Skeletal muscle cell (primary cell): ENCODE measurements around the gene RTN4R.

Experiments used
- DNase-seq: peaks from one replicate; pipeline ENCODE4 v3.0.0-alpha.2; 2010; ENCODE audit warnings: low read depth
- H3K4me3 ChIP-seq: 2 replicates; pipeline ENCODE4 v1.5.1; 2011; ENCODE audit warnings: low read depth, mild to moderate bottlenecking, control low read depth, low read length, moderate library complexity

Gene RTN4R

DNA sequence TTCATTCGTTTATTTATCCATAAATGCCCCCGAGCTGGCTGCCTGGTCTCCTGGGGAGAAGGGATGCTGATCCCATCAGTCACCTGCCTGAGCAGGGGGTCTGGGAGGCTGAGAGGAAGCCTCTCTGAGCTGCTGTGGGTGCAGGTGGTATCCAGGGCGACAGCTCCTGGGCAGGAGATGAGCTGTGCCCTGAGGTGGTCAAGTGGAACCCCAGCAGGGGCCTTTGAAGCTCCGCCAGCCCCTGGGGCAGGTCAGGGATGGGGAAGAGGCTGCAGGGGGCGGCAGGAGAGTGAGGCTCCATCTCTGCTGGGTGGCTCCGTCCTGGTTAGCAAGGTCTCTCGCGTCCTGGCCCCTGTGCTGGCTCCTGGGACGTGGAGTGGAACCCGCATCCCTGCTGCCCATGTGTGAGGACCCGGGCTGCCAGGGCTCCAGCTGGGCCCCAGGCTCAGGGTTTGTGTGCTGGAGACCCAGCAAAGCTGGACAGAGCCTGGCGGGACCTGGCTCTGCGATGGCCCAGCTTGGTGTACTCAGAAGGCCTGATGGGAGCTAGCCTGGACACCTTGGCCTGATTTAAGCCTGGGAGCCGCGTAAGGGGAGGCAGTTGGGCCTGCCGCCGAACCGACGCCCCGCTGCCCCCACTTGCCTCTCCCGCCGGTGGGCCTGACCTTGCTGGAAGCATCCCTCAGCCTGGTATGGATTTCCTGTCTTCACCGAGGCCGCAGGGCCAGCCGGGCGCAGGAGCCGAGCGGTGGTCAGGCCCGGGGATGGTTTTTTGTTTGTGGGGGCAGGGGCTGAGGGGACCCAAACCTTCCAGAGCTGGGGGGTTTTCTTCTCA, 44.5 kb downstream of the RTN4R start:
- DNase-seq, result no peak
- no peak overlapping the region for H3K4me3 ChIP-seq

DNA sequence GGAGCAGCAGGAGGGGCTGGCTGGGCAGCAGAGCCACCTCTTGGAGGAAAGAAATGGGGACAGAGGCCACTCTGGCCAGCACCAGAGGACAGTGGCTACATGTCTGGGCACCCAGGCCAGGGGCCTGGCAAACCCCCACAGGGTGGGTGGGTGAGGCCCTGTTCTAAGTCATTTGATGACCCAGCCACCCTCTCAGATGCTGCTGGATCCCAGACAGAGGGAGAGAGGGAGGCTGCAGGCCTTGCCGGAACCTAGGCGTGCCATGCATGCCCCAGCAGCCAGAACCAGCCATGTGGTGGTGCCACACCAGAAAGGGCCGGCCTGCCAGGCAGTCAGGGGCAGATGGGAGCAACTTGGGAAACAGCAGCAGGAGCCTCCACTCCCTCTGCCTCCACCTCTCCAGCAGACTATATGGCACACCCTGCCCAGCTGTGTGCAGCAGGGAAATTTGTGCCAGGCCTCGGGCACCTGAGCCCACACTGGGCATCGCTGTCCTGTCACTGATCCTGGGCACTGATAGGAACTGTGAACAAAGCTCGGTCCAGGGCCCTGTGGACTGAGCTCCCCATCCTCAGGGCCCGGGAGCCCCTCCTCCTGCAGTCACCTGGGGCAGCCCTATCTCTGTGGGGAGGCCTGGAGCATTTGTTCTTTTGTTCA, 45.2 kb downstream of the RTN4R start:
- DNase-seq, result no peak
- H3K4me3 ChIP-seq, result no peak overlapping the region

DNA sequence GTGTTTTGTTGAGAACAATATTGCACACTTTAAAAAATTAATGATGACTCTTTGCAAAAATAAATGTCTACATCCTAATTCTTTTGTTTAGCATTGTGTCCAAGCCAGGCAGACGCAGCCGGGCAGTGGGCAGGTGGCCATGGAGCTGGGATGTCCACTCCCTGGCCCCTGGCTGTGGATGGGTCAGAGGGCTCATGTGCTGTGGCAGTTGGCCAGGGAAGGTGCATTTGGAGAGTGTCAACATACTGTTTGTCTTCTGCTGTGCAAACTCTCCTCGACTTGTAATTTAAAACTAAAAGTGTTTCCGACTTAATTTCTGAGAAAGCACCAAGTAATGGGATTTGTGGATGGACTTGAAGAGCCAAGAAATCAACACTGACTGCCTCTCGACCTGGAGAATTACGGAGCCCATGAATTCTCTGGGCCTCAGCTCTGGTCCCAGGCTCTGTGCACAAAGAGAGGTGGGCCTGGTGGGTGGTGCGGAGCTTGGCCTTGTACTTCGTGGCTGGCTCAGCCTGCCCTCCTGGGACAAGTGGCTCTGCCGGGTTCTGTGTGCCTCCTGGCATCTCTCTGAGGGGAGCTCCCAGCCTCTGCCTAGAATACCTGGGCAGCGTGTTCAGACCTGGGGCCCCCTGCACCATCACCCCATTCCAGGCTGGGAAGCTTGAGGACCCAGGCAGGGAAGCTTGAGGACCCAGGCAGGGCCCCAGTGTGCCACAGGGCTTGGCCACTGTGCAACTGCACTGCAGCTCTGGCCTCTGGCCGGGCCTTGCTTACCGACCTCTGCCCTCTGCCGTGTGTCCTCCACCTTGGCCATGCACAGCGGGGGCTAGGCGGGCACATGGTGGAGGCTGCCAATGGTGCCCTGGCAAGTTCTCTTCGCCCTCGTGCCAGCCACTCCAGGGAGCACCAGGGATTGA, 46.4 kb downstream of the RTN4R start:
- H3K4me3 ChIP-seq, result no peak overlapping the region
- DNase-seq, result no peak

DNA sequence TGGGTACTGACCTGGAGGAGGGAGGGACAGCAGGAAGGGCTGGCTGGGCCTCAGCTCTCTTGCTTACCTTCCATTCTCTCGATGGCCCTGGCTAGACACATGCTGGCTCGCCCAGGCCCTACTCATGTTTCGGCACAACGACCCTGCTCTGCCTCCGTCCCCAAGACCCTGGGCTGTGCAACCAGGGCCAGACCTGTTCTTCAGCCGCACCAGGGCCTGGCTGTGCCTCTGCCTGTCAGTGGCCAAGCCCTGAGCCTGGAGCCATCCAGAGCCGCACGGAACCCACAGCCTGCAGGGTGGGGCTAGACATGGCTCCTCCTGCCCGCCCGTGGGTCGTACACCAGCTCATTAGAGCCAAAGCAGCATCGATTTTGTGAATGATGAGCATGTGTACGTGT, 47.5 kb downstream of the RTN4R start:
- no peak overlapping the region for H3K4me3 ChIP-seq
- DNase-seq, result no peak

DNA sequence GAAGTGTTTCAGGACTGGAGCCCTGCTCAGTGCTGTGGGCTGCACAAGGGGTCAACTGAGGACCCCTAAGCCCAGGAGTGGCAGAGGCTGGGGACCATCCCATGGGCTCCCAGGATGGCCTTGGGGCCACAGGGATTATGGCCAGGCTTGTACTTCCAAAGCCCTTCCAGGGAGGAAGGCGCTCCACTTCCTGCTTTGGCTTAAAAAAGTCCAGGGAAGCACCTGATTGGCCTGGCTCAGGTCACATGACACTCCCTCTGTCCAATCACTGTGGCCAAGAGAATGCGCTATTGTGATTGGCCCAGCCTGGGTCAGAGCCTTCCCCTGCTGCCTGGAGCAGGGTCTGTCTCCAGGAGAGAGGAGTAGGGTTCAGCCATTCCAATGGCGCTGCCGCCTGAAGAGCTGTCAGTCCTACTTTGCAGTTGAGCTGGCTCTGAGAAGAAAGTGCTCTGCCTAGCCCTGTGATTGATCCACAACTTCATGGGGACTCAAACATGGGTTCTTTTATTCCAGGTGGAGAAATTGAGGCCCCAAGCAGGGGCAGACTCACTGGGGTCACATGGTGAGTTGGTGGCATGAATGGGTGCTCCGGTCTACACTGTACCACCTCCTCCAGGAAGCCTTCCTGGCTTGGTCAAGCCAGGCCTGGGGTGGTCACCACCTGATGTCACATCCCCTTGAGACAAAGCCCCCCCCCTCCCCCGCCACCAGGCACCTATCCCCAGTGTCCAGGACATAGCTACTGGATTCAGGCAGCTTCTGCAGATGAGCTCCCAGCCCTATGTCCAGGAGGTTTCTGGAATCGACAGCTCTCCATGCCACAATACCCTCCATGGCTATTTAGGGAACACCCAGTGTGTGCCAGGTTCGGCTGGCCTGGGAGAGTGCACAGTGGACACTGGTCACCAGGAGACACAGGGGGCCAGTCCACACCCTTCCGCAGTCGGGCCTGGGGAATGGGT, 48.2 kb downstream of the RTN4R start:
- no peak overlapping the region for H3K4me3 ChIP-seq
- no peak for DNase-seq

DNA sequence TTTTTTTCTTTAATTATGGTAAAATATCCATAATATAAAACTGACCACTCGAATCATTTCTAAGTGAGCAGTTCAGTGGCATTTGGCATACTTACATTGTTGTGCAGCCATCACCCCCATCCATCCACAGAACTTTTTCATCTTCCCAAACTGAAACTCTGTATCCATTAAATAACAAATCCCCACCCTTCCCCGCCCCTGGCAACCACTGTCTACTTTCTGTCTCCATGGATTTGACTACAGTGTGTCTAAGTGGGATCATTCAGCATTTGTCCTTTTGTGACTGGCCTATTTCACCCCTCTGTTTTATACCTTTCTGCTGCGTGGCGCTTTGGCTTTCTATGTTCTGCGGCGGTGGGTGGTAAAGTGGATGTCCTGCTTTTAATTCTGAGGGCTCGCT, 49.1 kb downstream of the RTN4R start:
- DNase-seq, result no peak
- no peak overlapping the region for H3K4me3 ChIP-seq

GRCh38 chr22:20218326-20218872, 49.7 kb downstream of the RTN4R start:
- DNase-seq, result no peak
- H3K4me3 ChIP-seq, result no peak overlapping the region

DNA sequence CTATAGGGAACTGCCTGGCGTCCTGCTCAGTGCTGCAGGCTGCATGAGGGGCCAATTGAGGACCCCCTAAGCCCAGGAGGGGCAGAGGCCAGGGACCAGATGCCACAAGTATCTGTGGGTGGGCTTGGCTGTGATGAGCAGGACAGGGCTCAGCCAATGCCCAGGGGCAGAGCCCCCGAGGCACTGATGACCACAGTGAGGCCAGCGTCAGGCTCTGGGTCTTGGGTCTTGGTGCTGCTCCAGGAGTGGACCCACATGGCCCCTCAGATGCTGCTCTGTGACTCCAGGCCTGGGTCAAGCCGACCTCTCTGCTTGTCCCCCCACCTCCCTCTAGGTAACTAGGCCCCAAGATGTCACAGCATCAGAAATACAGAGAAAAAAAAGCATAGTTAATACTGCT, 50.6 kb downstream of the RTN4R start:
- no peak for DNase-seq
- H3K4me3 ChIP-seq, result no peak overlapping the region

DNA sequence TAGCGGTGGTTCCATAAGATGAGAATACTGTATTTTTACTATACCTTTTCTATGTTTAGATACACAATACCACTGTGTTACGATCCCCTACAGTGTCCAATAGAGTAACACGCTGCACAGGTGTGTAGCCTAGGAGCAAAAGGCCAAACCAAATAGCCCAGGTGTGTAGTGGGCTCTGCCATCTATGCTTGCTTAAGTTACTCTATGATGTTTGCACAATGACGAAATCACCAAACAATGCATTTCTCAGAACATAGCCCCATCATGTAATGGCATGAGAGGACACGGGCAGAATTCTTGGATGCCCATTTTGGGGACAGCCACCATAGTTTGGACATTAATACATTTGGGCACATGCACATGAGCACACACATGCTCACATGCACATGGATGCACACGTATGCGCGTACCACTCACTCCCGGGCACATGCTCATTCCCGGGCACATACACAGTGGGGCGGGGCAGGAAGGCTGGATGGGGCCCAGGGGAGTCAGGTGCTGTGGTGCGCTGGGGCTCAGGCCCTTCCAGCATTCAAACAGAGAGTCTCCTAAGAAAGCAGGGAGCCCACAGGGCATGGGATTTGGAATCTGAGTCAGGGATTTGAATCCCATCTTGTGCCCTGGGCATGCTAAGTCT, 51.1 kb downstream of the RTN4R start:
- DNase-seq, result no peak
- H3K4me3 ChIP-seq, result no peak overlapping the region

DNA sequence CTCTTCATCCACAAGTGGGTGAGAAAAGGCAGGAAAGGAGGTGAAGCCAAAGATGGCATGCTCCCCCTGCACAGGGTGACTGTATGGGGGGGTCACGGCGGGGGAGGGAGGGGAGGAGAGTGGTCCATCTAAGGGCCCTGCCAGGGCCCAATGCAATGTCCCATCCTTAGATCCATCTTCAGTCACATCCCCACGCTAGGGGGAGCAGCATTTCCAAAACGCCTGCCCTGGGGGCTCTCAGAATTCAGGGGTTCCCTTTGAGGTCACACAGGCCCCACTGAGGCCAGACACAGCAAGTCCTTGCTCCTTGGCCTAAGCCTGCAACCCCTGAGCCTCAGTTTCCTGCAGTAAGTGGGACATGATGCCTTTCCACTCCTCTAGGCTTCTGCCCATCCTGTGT, 52.4 kb downstream of the RTN4R start:
- no peak for DNase-seq
- no peak overlapping the region for H3K4me3 ChIP-seq

- no peak overlapping the region for H3K4me3 ChIP-seq
- DNase-seq, result no peak
These were observed 53.3 kb downstream of the RTN4R start for GRCh38 chr22:20214853-20215252.

GRCh38 chr22:20213833-20214708, 54.0 kb downstream of the RTN4R start:
- H3K4me3 ChIP-seq, result no peak overlapping the region
- DNase-seq, result no peak

- H3K4me3 ChIP-seq, result no peak overlapping the region
- no peak for DNase-seq
These were observed 55.1 kb downstream of the RTN4R start for GRCh38 chr22:20212754-20213699.

DNA sequence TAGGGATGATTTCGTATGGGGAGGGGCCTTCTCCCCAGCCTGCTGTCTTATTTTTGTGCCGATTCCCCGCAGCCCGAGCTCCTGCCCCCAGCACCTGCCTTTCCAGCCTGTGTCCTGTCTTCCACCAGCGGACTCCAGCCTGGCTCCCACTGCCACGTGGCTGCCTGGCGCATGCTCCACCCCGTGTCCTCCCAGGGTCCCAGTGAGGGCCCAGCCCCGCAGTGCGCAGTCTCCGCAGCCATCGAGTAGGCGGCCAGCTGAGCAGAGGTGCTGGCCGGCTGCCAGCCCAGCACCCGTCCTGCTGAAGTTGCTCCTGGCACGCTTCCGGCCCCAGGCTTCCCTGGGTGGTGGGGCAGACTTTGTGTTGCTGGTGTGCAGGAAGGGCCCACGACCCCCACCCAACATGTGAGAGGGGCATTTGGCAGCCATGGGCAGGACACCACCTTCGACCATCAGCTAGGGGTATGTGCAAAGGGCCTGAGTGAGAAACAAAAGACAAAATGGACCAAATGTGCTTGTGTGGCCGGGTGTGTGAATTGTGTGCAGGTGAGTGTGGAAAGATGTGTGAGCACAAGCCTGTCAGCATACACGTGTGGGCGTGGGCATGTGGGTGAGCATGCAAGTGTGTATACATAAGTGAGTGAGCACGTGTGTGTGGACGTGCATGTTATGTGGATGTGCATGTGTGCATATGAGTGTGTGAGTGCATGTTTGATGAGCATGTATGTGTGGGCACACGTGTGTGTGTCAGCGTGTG, 55.9 kb downstream of the RTN4R start:
- H3K4me3 ChIP-seq, result no peak overlapping the region
- DNase-seq, result no peak

DNA sequence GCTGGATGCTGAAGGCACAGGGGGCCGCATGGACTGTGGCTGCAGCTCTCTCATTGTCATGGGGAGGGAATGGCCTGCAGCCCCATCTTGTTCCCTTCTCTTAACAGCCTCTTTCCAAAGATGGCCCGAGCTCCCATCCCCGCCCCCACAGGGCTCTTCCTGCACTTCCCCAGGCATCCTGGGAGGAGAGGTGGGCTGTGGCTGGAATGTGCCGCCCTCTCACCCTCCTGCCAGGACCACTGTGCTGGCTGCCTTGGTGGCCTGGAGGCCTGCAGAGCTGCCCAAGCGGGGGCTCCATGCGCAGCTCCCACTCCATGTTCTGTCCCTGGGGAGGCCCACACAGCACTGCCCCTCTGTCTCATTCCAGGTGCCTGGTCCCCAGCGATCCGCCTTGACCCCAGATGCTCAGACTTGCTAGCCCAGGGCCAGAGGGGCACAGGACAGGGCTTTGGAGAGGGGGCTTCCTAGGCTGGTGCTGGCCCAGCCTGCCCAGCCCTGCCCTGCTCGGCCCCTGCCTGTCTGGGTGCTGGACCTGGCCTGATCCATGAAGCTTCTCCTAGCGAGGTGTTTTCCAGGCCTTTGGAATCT, 56.6 kb downstream of the RTN4R start:
- no peak for DNase-seq
- H3K4me3 ChIP-seq, result no peak overlapping the region
